CD1c-positive myeloid dendritic cell (primary cell): Measurements from ENCODE around the gene NRAS.

Experiments used
- DNase-seq: peaks from one replicate; pipeline ENCODE4 v3.0.0-alpha.2; 2016; ENCODE audit errors: extremely low spot score

Gene NRAS

GRCh38 chr1:114677691-114678090, 38.9 kb downstream of the NRAS start:
- DNase-seq = no peak

GRCh38 chr1:114676115-114676514, 40.5 kb downstream of the NRAS start:
- no peak for DNase-seq

GRCh38 chr1:114671939-114672275, 44.7 kb downstream of the NRAS start:
- no peak for DNase-seq

- DNase-seq = peak; percentile 14
These were observed 45.3 kb downstream of the NRAS start for GRCh38 chr1:114671011-114671938.

- DNase-seq = peak; percentile 95
These were observed 46.2 kb downstream of the NRAS start for GRCh38 chr1:114670083-114671010.

- no peak for DNase-seq
These were observed 46.9 kb downstream of the NRAS start, which contains the start of gene DENND2C for GRCh38 chr1:114669562-114670082. Gene DENND2C, minus strand, starts transcription at chr1:114670049. Its CDS starts 44,065 bp downstream, at chr1:114625984.

- peak; percentile 2 for DNase-seq
These were observed 47.6 kb downstream of the NRAS start for GRCh38 chr1:114668784-114669561.

GRCh38 chr1:114668373-114668772, 48.2 kb downstream of the NRAS start:
- DNase-seq = no peak

GRCh38 chr1:114666954-114667353, 49.6 kb downstream of the NRAS start:
- no peak for DNase-seq

GRCh38 chr1:114660238-114660637, 56.3 kb downstream of the NRAS start:
- DNase-seq = no peak
